ENCODE results near the gene QPRT.
A peak's percentile ranks its signal among the peaks of the same experiment; 100 is the strongest.
"Not testable (repeated sequence)": the region's sequence is repeated elsewhere in the genome, so short reads cannot be mapped to it uniquely, and the experiment has no call there.

QPRT gene

GRCh38 chr16:29694384-29695195, 15.6 kb downstream of the QPRT start:
- DNase-seq, result no peak

GRCh38 chr16:29695675-29696074, 16.7 kb downstream of the QPRT start:
- DNase-seq, result not testable (repeated sequence)

GRCh38 chr16:29696881-29697331, 17.9 kb downstream of the QPRT start:
- no peak for DNase-seq

DNA sequence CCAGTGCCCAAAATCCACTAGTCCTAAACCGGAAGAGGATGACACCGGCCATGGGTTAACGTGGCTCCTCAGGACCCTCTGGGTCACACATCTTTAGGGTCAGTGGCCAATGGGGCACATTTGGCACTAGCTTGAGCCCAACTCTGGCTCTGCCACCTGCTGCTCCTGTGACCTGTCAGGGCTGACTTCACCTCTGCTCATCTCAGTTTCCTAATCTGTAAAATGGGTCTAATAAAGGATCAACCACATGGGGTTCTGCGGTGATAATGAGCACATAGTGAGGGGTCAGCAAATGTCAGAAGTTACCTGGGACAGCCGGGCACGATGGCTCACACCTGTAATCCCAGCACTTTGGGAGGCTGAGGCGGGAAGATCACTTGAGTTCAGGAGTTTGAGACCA, 18.4 kb downstream of the QPRT start:
- no peak for DNase-seq

- DNase-seq, result no peak
Measured at GRCh38 chr16:29698042-29698441, 19.1 kb downstream of the QPRT start.

GRCh38 chr16:29698484-29699323, 19.7 kb downstream of the QPRT start:
- DNase-seq, result no peak

- DNase-seq, result no peak
Measured at GRCh38 chr16:29699324-29700219, 20.6 kb downstream of the QPRT start.

DNA sequence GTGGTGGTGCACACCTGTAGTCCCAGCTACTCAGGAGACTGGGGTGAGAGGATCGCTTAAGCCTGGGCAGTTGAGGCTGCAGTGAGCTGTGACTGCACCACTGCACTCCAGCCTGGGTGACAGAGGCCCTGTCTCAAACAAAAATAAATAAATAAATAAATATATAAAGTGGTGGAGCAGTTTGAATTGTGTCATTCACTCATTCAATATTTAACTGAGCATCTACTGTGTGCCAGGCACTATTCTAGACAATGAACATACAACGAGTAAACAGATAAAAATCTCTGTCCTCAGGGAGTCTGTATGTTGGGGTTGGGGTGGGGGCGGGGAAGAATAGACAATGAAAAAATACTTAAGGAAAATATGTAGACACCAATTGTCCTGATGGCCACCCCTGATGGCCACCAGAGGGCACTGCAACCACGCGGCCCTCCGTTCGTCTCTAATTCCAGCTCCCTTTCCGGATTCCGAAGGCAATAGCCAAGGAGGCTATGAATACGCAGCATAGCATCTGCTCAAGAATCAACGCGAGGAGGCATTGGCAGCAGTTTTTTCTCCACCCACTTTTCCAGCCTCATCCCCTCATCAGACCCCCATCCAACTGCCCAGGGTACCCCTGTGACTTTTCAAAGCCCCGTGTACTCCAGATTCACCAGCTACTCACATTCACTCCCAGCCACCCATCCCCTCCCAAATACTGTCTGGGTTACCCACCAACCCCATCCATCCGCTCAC, 21.4 kb downstream of the QPRT start:
- DNase-seq, result peak; percentile 69 to 71

- no peak for DNase-seq
Measured at GRCh38 chr16:29701214-29701555, 22.2 kb downstream of the QPRT start.

DNA sequence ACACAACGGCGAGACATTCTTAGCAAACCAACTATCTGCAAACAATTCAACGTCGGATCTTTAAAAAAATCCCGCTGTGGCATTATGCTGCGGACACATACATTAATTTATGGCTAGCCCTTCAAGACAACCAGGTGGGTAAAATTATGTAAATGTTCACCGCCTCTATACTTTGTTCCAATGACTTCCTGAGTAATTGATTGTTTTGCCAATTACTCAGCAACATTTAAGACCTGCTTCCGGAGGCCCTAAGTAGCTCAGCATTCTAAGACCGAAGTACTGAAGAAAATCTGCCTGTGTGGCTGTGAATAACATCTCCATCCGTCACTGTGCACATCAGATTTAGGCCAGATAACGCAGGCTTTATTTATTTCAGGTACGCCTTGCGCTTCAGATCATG, 23.3 kb downstream of the QPRT start:
- no peak for DNase-seq

DNA sequence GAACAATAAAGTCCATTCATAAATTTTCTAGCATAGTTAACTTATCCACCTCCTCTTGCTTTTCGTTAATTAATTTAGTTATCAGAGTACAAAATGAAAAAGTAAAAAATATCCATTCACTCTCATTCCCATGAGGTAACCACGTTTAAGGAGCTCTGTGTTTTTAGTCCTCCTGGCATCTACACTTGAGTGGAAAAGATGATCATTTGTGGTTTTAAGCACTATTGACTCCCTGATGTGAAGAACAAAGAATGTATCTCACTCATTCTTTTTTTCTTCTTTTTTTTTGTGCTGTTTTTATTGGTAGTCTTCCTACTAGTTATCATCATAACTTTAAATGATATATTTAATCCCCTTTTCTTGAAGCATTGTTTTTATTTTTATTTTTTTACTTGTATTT, 26.1 kb downstream of the QPRT start:
- DNase-seq, result no peak

DNA sequence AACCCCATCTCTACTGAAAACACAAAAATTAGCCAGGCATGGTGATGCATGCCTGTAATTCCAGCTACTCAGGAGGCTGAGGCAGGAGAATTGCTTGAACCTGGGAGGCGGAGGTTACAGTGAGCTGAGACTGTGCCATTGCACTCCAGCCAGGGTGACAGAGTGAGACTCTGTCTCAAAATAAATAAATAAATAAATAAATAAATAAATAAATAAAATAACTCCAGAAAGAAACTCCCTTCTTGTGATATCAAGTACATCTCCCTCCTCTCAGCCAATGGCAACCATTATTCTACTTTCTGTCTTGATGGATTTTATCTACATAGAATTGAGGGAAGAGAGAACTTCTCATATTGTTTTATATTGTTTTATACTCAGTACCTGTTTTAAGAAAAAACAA, 28.2 kb downstream of the QPRT start:
- not testable (repeated sequence) for DNase-seq

- DNase-seq, result no peak
Measured at GRCh38 chr16:29708917-29709600, 30.1 kb downstream of the QPRT start.

DNA sequence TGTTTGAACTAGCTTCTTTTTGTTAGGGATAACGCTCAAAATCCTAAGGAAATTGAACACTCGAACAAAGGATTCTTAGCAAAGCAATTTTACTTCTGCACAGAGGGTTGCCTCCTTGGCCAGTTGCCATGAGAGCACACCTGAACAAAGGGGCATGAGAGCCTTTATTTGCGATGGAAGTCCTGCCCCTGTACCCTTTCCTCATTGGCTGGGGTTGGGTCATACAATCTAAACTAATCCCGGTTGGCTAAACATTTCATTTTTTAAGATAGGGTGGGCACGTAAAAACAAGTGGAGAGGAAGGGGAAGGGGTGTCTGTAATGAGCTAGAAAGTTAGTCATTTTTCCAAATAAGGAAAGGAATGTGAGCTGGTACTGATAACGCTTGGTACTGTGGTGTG, 30.7 kb downstream of the QPRT start:
- DNase-seq, result not testable (repeated sequence)

GRCh38 chr16:29710227-29711219, 31.5 kb downstream of the QPRT start:
- peak; percentile 62 to 70 for DNase-seq

DNA sequence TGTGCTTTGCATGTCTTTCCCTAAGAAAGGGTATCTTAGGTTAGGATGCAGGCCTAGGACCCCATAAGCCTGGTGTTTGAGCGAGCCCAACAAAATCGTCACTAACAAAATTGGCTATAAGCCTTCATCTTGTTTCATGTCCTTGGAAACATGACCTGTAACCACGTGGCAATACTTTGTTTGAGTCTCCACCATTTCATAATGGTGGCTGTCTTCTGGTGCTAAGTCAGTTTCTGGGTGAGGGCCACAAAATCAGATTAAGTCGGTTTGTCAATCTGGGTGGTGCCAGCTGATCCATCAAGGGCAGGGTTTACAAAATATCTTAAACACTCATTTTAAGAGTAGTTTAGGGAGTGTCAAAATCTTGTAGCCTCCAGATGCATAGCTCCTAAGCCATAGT, 33.8 kb downstream of the QPRT start:
- no peak for DNase-seq

DNA sequence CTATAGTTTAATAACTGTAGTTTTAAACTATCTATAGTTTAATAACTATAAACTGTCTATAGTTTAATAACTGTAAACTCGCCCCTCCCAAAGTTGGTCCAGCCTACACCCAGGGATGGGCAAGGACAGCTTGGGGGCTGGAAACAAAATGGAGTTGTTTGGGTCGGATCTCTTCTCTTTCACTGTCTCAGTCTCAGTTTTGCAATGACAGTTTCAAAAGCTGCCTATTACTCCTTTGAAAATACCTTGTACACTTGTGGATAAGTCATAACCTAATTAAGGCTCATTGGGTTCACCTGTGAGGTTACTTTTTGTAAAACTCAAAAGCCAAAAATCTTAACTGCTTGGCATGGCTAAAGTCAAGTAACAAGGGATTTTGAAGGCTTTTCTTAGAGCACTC, 35.4 kb downstream of the QPRT start:
- no peak for DNase-seq

- no peak for DNase-seq
Measured at GRCh38 chr16:29714972-29715371, 36.0 kb downstream of the QPRT start.

DNA sequence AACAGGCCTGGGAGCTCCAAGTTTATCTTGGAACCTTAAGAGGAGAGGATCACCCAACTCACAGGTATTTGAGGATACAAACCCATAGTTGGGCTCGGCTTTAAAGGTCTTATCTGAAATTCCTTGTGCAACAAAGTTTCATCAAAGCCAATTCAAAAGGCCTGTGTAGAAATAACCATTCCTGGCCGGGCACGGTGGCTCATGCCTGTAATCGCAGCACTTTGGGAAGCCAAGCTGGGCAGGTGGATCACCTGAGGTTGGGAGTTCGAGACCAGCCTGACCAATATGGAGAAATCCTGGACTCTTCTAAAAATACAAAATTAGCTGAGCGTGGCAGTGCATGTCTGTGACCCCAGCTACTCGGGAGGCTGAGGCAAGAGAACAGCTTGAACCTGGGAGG, 38.1 kb downstream of the QPRT start:
- no peak for DNase-seq

DNA sequence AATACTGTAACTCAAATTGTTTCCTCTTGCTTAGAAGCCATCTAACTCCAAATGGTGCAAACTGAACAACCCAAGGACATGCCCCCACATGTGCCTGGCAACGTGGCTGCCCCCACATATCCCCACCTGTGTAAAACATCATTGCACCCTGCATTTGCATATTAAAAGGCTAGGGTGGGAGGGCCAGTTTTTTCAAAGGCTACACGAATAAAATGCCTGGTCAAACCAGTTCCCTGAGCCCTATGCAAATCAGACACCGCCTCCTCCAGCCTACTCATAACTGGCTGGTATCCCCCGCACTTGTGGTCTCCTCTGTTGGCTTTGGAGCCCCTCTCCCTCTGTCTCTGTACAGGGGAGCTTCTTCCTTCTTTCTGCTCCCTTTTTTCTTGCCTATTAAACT, 40.1 kb downstream of the QPRT start:
- no peak for DNase-seq

GRCh38 chr16:29720703-29721102, 41.7 kb downstream of the QPRT start:
- DNase-seq, result peak; percentile 76
